NCI-H2107 treated with DMSO at 0.1 percent for 48 hours (cell line): ENCODE data around the gene REPS2.

Experiments used
- DNase-seq: peaks from one replicate; lab custom pipeline; 2025; ENCODE audit not compliant: unreplicated experiment; lab: John Stamatoyannopoulos, UW

Gene REPS2

GRCh38 chrX:17032351-17032750 is 85.9 kb downstream of the REPS2 start:
- no peak for DNase-seq

DNA sequence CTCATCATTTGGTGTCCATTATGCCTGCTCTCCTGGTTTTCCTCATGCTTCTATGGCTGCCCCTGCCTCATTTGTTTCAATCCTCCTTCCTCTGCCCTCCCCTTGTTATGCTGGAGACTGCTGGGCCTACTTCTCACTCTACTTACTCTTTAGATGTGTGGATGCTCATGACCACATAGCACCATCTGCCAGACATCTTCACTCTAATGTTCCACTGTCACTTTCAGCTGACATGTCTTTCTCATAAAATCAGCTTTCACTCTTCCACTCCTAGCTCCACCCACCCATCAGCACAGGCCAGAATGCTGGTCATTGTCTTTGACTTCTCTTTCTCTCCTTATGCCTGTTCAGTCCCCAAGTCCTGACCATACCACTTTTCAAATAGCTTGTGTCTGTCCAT is 86.8 kb downstream of the REPS2 start:
- no peak for DNase-seq

DNA sequence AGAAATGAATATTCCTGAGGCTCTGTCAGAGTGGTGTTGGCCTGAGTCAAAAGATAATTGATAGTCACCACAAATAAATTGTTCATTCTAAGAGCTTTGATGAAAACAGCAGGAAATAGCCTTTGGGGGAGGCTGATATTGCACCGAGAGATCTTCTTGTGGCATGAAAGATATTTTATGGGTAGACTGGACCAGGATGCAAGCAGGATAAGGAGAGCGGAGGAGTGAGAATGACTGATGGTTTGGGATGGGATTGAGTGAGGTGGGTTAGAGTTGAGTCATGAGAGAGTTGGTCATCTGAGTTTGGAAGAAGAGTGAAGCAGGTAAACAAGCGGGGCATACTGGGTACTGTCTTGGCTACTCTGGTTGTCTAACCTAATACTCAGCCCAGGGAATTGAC is 88.7 kb downstream of the REPS2 start:
- DNase-seq = no peak

- no peak for DNase-seq
Observed at GRCh38 chrX:17036171-17036961, 89.9 kb downstream of the REPS2 start.

DNA sequence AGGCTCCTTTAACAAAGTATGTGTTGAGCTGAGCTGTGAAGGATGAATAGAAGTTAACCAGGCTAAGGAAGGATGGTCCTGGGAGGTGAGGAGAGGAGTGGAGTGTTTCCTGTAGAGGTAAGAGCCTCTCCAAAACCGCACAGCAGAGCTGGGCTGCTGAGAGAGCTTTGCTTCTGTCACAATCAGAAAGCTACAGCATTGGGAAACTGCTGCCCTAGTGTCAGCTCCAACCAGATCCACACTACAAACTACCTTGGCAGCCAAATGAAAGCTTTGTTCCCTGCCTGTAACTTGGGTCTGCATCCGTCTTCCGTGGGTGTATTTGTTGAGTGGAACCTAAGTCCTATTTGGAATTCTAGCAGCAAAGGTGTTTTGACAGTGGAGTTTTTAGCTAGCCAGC is 91.8 kb downstream of the REPS2 start:
- DNase-seq = no peak

DNA sequence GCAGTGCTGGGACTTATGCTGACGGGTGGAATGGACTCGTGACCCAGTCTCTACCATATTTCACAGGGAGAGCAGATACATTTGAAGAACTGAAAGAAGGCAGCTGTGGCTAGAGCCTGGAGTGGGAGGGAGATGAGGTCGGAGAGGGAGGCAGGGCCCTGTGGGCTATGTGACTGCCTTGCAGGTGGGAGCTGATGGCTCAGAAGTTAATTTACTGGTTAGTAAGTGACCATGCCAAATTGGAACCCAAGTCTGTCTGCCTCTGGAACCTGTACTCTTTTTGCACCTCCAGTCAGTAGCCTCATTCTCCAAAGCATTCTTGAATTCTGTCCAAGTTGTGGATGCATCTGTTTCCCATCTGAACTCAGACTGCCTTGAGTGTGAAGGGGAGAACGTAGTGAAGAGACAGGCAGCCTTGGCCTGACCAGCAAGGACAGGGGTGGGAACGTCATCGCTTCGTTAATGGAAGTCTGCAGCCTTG is 92.3 kb downstream of the REPS2 start:
- DNase-seq = no peak

DNA sequence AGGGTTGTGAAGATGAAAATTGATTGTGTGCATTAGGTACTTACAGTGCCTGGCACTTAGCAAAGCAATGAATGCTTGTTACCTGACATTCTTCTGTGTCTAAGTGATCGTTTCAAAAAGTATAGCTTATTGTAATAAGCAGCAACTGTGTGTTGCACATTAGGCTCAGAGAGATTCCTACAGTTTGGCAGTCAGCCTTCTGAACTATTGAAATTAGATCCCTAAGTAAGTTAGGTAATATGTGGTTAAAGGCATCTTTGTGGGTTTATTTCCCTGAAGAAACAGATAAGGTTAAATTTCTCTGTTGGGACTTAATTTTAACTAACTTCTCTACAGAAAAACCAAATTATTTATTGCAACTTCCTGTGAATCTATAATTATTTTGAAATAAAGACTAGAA is 93.4 kb downstream of the REPS2 start:
- no peak for DNase-seq

DNA sequence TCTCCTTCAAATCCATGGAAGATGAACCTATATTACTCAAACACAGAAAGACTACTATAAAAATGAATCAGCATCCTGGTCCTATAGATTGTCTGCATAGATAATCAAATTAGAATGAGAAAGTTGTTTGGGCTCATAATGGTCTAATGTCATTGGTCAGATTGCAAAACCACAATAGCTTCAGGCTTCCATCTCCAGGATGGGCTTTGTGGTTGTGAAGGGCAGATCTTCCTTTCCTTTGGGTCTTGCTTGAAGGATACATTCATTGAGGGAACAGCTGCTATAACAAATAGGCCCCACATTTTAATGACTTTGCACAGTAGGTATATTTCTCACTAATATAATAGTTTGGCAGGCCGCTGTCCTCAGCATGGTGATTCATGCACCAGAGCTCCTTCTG is 94.3 kb downstream of the REPS2 start:
- no peak for DNase-seq

DNA sequence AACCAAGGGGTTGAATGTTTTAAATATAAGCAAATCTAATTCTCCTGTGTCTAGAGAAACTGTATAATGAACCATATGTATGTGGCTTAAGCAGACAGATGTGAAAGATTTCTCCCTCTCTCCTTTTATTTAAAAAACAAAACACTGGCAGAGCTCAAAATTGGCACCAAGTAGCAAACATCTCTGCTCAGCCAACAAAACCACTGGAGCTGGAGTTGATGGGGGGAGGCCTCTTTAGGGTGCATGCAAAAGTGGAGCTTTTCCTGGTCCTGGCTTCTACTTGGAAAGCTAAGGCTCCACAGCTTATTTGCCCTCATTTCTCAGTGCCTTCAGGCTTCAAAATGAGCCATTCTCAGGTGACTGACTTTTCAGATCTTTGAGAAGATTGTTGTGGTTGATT is 95.6 kb downstream of the REPS2 start:
- DNase-seq = no peak

DNA sequence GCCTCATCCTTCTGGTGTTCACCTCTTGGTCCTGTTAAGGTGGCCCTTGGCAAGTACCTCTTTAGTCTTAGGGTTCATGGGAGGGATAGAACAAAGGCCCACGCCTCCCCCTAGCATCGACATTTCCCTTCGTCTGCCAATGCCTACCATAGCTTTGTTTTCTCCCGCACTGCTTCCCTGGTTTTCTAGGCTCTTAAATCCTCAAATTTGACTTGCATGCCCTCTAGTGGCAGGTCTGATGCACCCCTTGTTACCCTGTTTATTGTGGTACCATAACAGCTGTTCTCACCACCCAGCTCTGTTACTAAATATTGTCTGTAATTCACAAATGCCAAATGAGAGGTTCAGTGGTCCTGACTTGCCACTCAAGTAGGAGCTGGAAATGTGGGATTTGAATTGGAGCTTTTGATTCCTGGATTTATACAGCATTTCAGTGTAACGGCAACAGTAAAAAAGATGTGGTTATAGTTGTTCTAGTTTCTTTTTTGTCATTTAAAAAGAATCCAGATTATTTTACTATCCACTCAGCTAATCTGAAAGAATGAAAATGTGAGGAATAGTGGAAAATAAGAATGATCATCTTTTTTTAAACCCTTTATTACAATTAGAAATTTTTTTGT is 100.1 kb downstream of the REPS2 start:
- DNase-seq = peak; percentile 91

DNA sequence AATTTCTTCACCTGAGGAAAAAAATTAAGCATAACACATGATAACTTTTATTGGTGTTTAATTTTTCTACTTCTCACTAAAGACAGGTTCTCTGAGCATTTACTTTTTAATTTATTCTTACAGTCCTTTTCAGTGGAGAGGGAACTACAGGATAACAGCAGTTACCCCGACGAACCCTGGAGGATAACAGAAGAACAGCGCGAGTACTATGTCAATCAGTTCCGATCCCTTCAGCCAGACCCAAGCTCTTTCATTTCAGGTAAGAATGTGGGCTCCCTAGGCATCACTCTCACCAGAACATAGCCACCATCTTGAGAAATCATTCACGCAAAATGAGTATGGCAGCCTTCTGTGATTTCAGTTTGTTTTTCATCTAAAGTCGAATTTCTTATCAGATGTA is 100.8 kb downstream of the REPS2 start:
- DNase-seq = no peak

DNA sequence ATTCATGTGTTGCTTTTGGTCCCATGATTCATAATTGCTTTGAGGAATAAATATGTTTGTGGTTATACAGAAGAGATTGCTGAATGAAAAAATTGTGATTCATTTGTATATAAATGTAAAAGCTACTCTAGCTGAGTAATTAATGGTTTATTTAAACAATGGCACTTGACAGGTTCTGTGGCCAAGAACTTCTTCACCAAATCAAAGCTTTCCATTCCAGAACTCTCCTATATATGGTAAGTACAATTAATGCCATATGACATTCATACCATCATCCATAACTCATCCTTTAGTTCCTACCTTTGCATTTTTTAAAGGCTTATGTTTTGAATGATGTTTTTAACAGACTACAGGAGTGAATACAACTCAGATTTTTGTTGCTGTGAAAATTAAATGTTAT is 105.8 kb downstream of the REPS2 start:
- DNase-seq = no peak

GRCh38 chrX:17052793-17053192 is 106.3 kb downstream of the REPS2 start:
- no peak for DNase-seq

GRCh38 chrX:17053502-17053901 is 107.0 kb downstream of the REPS2 start:
- no peak for DNase-seq

- no peak for DNase-seq
Observed at GRCh38 chrX:17056868-17057608, 110.6 kb downstream of the REPS2 start.

- no peak for DNase-seq
Observed at GRCh38 chrX:17062065-17062464, 115.6 kb downstream of the REPS2 start.

DNA sequence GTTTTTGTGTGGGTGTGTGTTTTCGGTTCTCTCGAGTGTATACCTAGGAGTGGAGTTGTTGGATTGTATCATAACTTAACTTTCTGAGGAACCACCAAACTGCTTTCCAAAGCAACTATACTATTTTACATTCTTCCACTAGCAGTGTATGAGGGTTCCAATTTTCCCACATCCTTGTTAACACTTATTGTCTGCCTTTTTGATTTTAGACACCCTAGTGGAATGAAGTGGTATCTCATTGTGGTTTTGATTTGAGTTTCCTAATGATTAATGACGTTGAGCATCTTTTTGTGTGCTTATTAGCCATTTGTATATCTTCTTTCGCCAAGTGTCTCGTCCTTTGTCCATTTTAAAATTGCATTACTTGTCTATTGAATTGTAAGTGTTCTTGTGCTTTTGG is 118.6 kb downstream of the REPS2 start:
- no peak for DNase-seq

DNA sequence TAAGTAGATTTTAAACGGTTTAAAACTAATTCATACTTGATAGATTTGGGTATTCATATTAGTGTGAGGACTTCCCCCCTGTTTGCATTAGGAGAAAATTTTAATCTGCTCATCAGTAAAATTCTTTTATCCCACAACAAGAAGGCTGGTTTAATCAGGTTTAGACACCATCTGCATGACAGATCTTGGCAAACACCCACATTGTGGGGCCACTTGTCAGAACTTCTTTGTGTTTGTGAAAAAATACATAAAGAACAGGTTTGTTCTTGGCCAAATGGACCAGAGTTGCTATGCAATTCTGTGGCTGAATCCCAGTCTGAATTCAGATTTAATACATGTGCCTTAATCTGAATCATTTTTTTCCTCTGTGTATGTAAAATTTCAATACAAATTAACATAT is 121.1 kb downstream of the REPS2 start:
- DNase-seq = no peak

DNA sequence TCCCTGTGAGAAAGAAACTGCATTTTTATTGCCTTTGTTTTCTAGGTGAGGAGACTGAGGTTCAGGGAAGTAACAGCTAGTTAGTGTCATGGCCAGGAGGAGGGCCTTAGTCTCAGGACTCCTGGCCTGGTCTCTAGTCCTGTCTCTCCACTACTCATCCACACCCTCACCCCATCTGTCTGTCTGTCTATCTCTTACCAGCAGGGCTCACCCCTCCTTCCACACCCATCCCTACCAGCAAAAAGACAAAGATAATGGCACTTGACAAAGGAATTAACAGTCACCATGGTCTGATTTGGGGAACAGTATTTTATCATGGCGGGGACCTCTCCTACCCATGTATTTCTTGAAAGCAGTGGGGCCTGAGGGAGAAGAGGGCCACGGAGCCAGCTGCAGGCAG is 125.8 kb downstream of the REPS2 start:
- no peak for DNase-seq

DNA sequence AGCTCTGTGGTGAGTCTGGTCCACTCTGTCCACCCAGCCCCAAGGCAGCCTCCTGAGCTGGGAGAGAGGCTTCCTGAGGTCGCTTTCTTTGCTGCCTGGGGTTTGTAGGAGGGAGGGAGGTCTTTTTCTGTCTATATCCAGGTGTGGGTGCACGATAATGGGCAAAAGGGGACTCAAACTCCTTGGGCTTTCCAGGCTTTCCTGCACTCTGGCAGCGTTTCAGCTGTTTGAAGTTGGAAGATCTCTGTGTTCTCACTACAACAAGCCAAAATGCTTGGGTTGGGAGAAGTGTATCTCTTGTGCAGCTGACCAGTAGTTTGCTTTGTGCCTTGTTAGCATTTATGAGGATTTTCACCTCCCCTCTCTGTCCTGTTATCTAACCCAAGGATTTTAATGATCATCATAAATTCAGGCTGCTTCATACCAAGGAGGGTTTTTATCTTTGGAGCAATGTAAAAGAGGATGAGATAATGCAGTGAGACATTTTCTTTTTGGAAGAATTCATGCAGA is 126.3 kb downstream of the REPS2 start:
- no peak for DNase-seq

- no peak for DNase-seq
Observed at GRCh38 chrX:17075004-17075403, 128.5 kb downstream of the REPS2 start.

DNA sequence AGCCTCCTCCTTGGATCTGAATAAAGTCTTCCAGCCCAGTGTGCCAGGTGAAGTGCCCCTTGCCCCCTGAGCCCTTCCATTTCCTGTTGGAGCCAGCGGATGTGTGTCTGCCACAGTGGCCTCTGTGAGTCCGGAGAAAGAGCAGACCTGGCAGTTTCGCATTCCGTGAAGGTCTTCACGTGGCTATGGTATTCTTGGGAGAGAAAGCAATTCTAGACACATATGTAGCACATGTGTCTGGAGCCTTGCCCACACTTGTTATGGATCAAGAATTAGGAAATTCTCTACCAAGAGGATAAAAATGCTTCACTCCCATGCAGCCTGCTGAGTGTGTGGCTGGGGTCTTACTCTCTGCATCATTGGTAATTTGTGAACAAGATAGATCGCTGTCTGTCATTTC is 130.9 kb downstream of the REPS2 start:
- DNase-seq = no peak
